Hindlimb muscle (tissue), 1 donor: Measurements from ENCODE around the gene CFAP70. TPM values are rescaled to one million over a fixed set of nuclear protein-coding genes. Genes with fewer than 3 reads are reported as not detected.

Experiments
- DNase-seq: peaks from one replicate; pipeline ENCODE4 v3.0.0-alpha.2; 2013
- polyA plus RNA-seq: library from polyadenylated mRNA; unstranded; fragments of 120-200 nt; gene quantifications from one replicate; pipeline ENCODE4 v1.2.1, GENCODE V29; 2013; ENCODE audit not compliant: insufficient read length

The CFAP70 gene
- polyA plus RNA-seq, 1 donor, result 1.9 TPM

GRCh38 chr10:73252445-73253224 lies 106.0 kb downstream of the CFAP70 start, which contains the start of gene MRPS16:
Gene MRPS16 (minus strand): TSS chr10:73252644. CDS start chr10:73252482, 162 bp downstream.
- DNase-seq, result peak; percentile 96

GRCh38 chr10:73251683-73252444 lies 106.8 kb downstream of the CFAP70 start:
- no peak for DNase-seq

GRCh38 chr10:73248259-73248724 lies 110.4 kb downstream of the CFAP70 start:
- DNase-seq, result no peak

GRCh38 chr10:73247509-73248258 lies 111.0 kb downstream of the CFAP70 start:
- DNase-seq, result no peak

- DNase-seq, result peak; percentile 97
These were observed 111.8 kb downstream of the CFAP70 start, which contains the start of gene DNAJC9 for GRCh38 chr10:73246646-73247508. Gene DNAJC9 (minus strand): TSS chr10:73247255. CDS start chr10:73247189, 66 bp downstream.

- no peak for DNase-seq
These were observed 112.4 kb downstream of the CFAP70 start for GRCh38 chr10:73246322-73246645.

GRCh38 chr10:73244866-73245477 lies 113.7 kb downstream of the CFAP70 start:
- DNase-seq, result no peak

- DNase-seq, result no peak
These were observed 118.8 kb downstream of the CFAP70 start for GRCh38 chr10:73239908-73240307.

GRCh38 chr10:73238990-73239566 lies 119.6 kb downstream of the CFAP70 start:
- no peak for DNase-seq

GRCh38 chr10:73234695-73235094 lies 124.0 kb downstream of the CFAP70 start:
- DNase-seq, result no peak

- DNase-seq, result no peak
These were observed 124.8 kb downstream of the CFAP70 start for GRCh38 chr10:73233883-73234282.

GRCh38 chr10:73232887-73233286 lies 125.8 kb downstream of the CFAP70 start:
- DNase-seq, result no peak

GRCh38 chr10:73229567-73229966 lies 129.1 kb downstream of the CFAP70 start:
- DNase-seq, result no peak

- no peak for DNase-seq
These were observed 130.4 kb downstream of the CFAP70 start for GRCh38 chr10:73228247-73228646.

GRCh38 chr10:73226663-73227062 lies 132.0 kb downstream of the CFAP70 start:
- DNase-seq, result no peak

- no peak for DNase-seq
These were observed 133.1 kb downstream of the CFAP70 start for GRCh38 chr10:73225518-73225917.

GRCh38 chr10:73220989-73221388 lies 137.7 kb downstream of the CFAP70 start:
- DNase-seq, result no peak

- no peak for DNase-seq
These were observed 139.3 kb downstream of the CFAP70 start for GRCh38 chr10:73219384-73219783.

- no peak for DNase-seq
These were observed 140.1 kb downstream of the CFAP70 start for GRCh38 chr10:73218431-73219191.

- no peak for DNase-seq
These were observed 141.0 kb downstream of the CFAP70 start for GRCh38 chr10:73217628-73218027.
